H1 (cell line): ENCODE results near the gene GGT5. TPM values are rescaled to one million over a fixed set of nuclear protein-coding genes. Genes with fewer than 3 reads are reported as not detected.

Source experiments
- CTCF ChIA-PET: fragments of 300-600 bp; sonication (Branson Sonifier 250); formaldehyde crosslinking; loops from one replicate; lab custom pipeline; 2021; ENCODE audit not compliant: partially characterized antibody; lab: Charles Lee
- POLR2A ChIA-PET: fragments of 300-600 bp; sonication (Branson Sonifier 250); formaldehyde crosslinking; loops from one replicate; lab custom pipeline; 2021; ENCODE audit warnings: inconsistent platforms; ENCODE audit not compliant: partially characterized antibody; lab: Charles Lee
- DNase-seq, 2 experiments: peaks; one replicate each; pipeline versions ENCODE4 v3.0.0 to v3.0.0-alpha.2; 2010 to 2022; ENCODE audit warnings: low spot score in 2 of 2, low read depth in 1 of 2, mixed read lengths in 1 of 2
- FAIRE-seq: peaks from 2 replicates; lab custom pipeline; 2011; peaks lifted over from hg19 to GRCh38; lab: Jason Lieb, UNC
- H2AFZ ChIP-seq: 2 replicates; pipeline ENCODE4 v1.8.1; 2012; ENCODE audit warnings: low read length, inconsistent platforms
- H2AK5ac ChIP-seq: 2 replicates; pipeline ENCODE4 v1.6.1; 2013; ENCODE audit warnings: low read depth, low read length
- H2BK120ac ChIP-seq: replicated peaks from 2 replicates; pipeline ENCODE3; 2013; ENCODE audit warnings: low read depth, low read length, inconsistent platforms
- H2BK12ac ChIP-seq: 2 replicates; pipeline ENCODE4 v1.6.1; 2013; ENCODE audit warnings: low read depth, low read length
- H2BK15ac ChIP-seq: 2 replicates; pipeline ENCODE4 v1.6.1; 2013; ENCODE audit warnings: low read length
- H2BK20ac ChIP-seq: 2 replicates; pipeline ENCODE4 v1.6.1; 2013; ENCODE audit warnings: low read length
- H2BK5ac ChIP-seq: 2 replicates; pipeline ENCODE4 v1.6.1; 2013; ENCODE audit warnings: low read depth, low read length
- H3K14ac ChIP-seq: 2 replicates; pipeline ENCODE4 v1.6.1; 2013; ENCODE audit warnings: inconsistent platforms; ENCODE audit not compliant: insufficient read length
- H3K18ac ChIP-seq: 2 replicates; pipeline ENCODE4 v1.6.1; 2013; ENCODE audit warnings: low read length; ENCODE audit errors: extremely low read depth
- H3K23ac ChIP-seq: 2 replicates; pipeline ENCODE4 v1.6.1; 2013; ENCODE audit warnings: inconsistent platforms; ENCODE audit not compliant: insufficient read length
- H3K23me2 ChIP-seq: 2 replicates; pipeline ENCODE4 v1.6.1; 2013; ENCODE audit warnings: low read depth, low read length
- H3K27ac ChIP-seq: 2 replicates; pipeline ENCODE4 v1.6.1; 2011; ENCODE audit warnings: low read depth, low read length, inconsistent platforms
- H3K27me3 ChIP-seq, 4 experiments: replicated peaks in 1 of 4; 1 replicate in 1 of 4; 2 replicates in 3 of 4; pipeline versions ENCODE4 v1.6.1 to v1.8.1; 2011 to 2013; ENCODE audit warnings: low read length in 3 of 4, mild to moderate bottlenecking in 3 of 4, inconsistent platforms in 2 of 4, mixed read lengths in 2 of 4, moderate library complexity in 1 of 4; ENCODE audit not compliant: control insufficient read depth in 3 of 4, insufficient read depth in 3 of 4; ENCODE audit errors: extremely low read depth in 1 of 4
- H3K36me3 ChIP-seq, 4 experiments: 2 replicates each; pipeline versions ENCODE4 v1.6.1 to v1.8.1; 2011 to 2013; ENCODE audit warnings: mild to moderate bottlenecking in 4 of 4, low read length in 3 of 4, moderate library complexity in 2 of 4, control low read depth in 1 of 4, inconsistent platforms in 1 of 4; ENCODE audit not compliant: insufficient read depth in 4 of 4, control insufficient read depth in 2 of 4
- H3K4ac ChIP-seq: replicated peaks from 2 replicates; pipeline ENCODE3; 2013; ENCODE audit warnings: low read length, low read depth, mixed read lengths, inconsistent platforms; ENCODE audit not compliant: insufficient read length
- H3K4me1 ChIP-seq, 4 experiments: replicated peaks in 1 of 4; 1 replicate in 1 of 4; 2 replicates in 3 of 4; pipeline versions ENCODE4 v1.6.1 to v1.8.1; 2011 to 2013; ENCODE audit warnings: low read length in 3 of 4, inconsistent platforms in 2 of 4, mixed read lengths in 1 of 4; ENCODE audit not compliant: insufficient read depth in 4 of 4, control insufficient read depth in 3 of 4
- H3K4me2 ChIP-seq, 2 experiments: 2 replicates each; pipeline versions ENCODE4 v1.6.1 to v1.8.1; 2011 to 2013; ENCODE audit warnings: low read depth in 2 of 2, low read length in 2 of 2, control low read depth in 1 of 2, inconsistent platforms in 1 of 2, mild to moderate bottlenecking in 1 of 2; ENCODE audit not compliant: insufficient read depth in 1 of 2
- H3K4me3 ChIP-seq, 4 experiments: fragments of 200-600, 300-600 bp in 1 of 4; sonication (generic), shearing (Covaris generic), sonication (Bioruptor Twin) in 1 of 4; 2 replicates each; pipeline versions ENCODE4 v1.5.1 to v1.8.1; 2011 to 2016; ENCODE audit warnings: low read length in 4 of 4, low read depth in 3 of 4, control low read depth in 2 of 4, inconsistent platforms in 2 of 4, mild to moderate bottlenecking in 2 of 4, mixed read lengths in 1 of 4, moderate library complexity in 1 of 4; ENCODE audit not compliant: insufficient read depth in 2 of 4; ENCODE audit errors: extremely low read depth in 1 of 4
- H3K56ac ChIP-seq: replicated peaks from 2 replicates; pipeline ENCODE3; 2013; ENCODE audit warnings: low read depth, mild to moderate bottlenecking, mixed read lengths, low read length, inconsistent platforms; ENCODE audit not compliant: insufficient read length
- H3K79me1 ChIP-seq: 2 replicates; pipeline ENCODE4 v1.6.1; 2013; ENCODE audit warnings: low read depth, low read length, control low read depth
- H3K79me2 ChIP-seq, 2 experiments: 2 replicates each; pipeline versions ENCODE4 v1.6.1 to v1.8.1; 2012 to 2013; ENCODE audit warnings: low read length in 2 of 2, mild to moderate bottlenecking in 2 of 2, inconsistent platforms in 1 of 2; ENCODE audit not compliant: insufficient read depth in 2 of 2, control insufficient read depth in 1 of 2
- H3K9ac ChIP-seq, 4 experiments: replicated peaks in 1 of 4; 1 replicate in 1 of 4; 2 replicates in 3 of 4; pipeline versions ENCODE4 v1.6.1 to v1.8.1; 2011 to 2013; ENCODE audit warnings: low read depth in 3 of 4, low read length in 3 of 4, control low read depth in 2 of 4, mild to moderate bottlenecking in 2 of 4, moderate library complexity in 2 of 4, inconsistent platforms in 1 of 4; ENCODE audit errors: extremely low read depth in 1 of 4
- H3K9me3 ChIP-seq, 2 experiments: 2 replicates each; pipeline versions ENCODE4 v1.6.1 to v1.8.1; 2012 to 2013; ENCODE audit warnings: mild to moderate bottlenecking in 2 of 2, moderate library complexity in 2 of 2, control low read depth in 1 of 2, inconsistent platforms in 1 of 2, low read depth in 1 of 2, low read length in 1 of 2, mixed read lengths in 1 of 2; ENCODE audit not compliant: insufficient read depth in 2 of 2
- H4K20me1 ChIP-seq, 2 experiments: replicated peaks in 1 of 2; 2 replicates each; pipeline versions ENCODE3 to v1.8.1; 2011 to 2013; ENCODE audit warnings: inconsistent platforms in 2 of 2, low read length in 2 of 2, mild to moderate bottlenecking in 1 of 2; ENCODE audit not compliant: insufficient read depth in 2 of 2, control insufficient read depth in 1 of 2
- H4K5ac ChIP-seq: 2 replicates; pipeline ENCODE4 v1.6.1; 2013; ENCODE audit warnings: low read length, low read depth, mixed read lengths, inconsistent platforms; ENCODE audit not compliant: insufficient read length
- H4K8ac ChIP-seq: 2 replicates; pipeline ENCODE4 v1.8.0; 2013; ENCODE audit warnings: mild to moderate bottlenecking, moderate library complexity, low read length, inconsistent platforms; ENCODE audit not compliant: insufficient read depth; ENCODE audit errors: extremely low read depth
- H4K91ac ChIP-seq: replicated peaks from 2 replicates; pipeline ENCODE3; 2013; ENCODE audit warnings: low read length, mixed read lengths, inconsistent platforms; ENCODE audit not compliant: insufficient read length
- BRCA1 ChIP-seq: IDR thresholded peaks from 2 replicates; pipeline ENCODE4 v1.6.1; 2012; ENCODE audit warnings: low read depth, low read length, improper control_type of control experiment
- EP300 ChIP-seq, 2 experiments: IDR thresholded peaks; 1 replicate in 1 of 2; 2 replicates in 1 of 2; pipeline ENCODE4 v1.6.1; 2011 to 2012; ENCODE audit warnings: low read depth in 2 of 2, low read length in 2 of 2, mild to moderate bottlenecking in 2 of 2, borderline replicate concordance in 1 of 2, inconsistent platforms in 1 of 2, moderate library complexity in 1 of 2
- GABPA ChIP-seq: IDR thresholded peaks from 2 replicates; pipeline ENCODE4 v1.6.1; 2011; ENCODE audit warnings: mild to moderate bottlenecking, low read length, moderate library complexity, borderline replicate concordance; ENCODE audit not compliant: insufficient read depth
- JUND ChIP-seq: IDR thresholded peaks from 2 replicates; pipeline ENCODE4 v1.6.1; 2011; ENCODE audit warnings: mild to moderate bottlenecking, improper control_type of control experiment, low read length
- RFX5 ChIP-seq: IDR thresholded peaks from 2 replicates; pipeline ENCODE4 v1.6.1; 2011; ENCODE audit warnings: low read depth, low read length, improper control_type of control experiment, borderline replicate concordance
- SIRT6 ChIP-seq: IDR thresholded peaks from one replicate; pipeline ENCODE4 v1.7.1; 2012; ENCODE audit warnings: low read length, inconsistent platforms
- SUZ12 ChIP-seq: fragments of 200-600 bp; sonication (generic); IDR thresholded peaks from 2 replicates; pipeline ENCODE4 v1.6.1; 2012; ENCODE audit warnings: mild to moderate bottlenecking, inconsistent platforms, low read length, moderate library complexity, mixed read lengths
- TAF7 ChIP-seq: optimal IDR thresholded peaks from 2 replicates; pipeline ENCODE3; 2011; ENCODE audit warnings: low read depth, mild to moderate bottlenecking, inconsistent platforms, low read length, moderate library complexity, borderline replicate concordance
- WGBS, 2 experiments: shearing (Covaris generic) in 1 of 2; methylation state at CpG; one replicate each; pipeline versions ENCODE4 v1.1.6 to v1.1.7; 2013 to 2015; ENCODE audit warnings: low lambda C conversion rate in 2 of 2, mixed read lengths in 2 of 2, inconsistent platforms in 1 of 2, low coverage in 1 of 2, missing lambda C conversion rate in 1 of 2; ENCODE audit not compliant: insufficient replicate concordance in 2 of 2, insufficient coverage in 1 of 2, insufficient read length in 1 of 2; ENCODE audit errors: extremely low coverage in 1 of 2, missing lambda C conversion rate in 1 of 2; 5-methylcytosine and 5-hydroxymethylcytosine counted together
- polyA plus RNA-seq, 7 experiments: library from polyadenylated mRNA; depleted of rRNA in 3 of 7; stranded (reverse) in 5 of 7; unstranded in 2 of 7; fragments of >200 nt in 5 of 7; fragments of 200-250 nt in 2 of 7; gene quantifications; 1 replicate in 5 of 7; 2 replicates in 1 of 7; 4 replicates in 1 of 7; pipeline versions ENCODE4 v1.2.1 to v1.2.3, GENCODE V29; 2011 to 2013; ENCODE audit warnings: missing spikeins in 2 of 7, mixed read lengths in 2 of 7
- total RNA-seq: library from RNA; stranded (reverse); fragmentation: NEBNext Ultra II Directional; extraction: Animal tissue kit (Norgen Biotek cat#: 25700); gene quantifications from 2 replicates; pipeline ENCODE4 v1.2.1, GENCODE V29; 2021
- TF ChIP-seq, protein P1 (sequence below), 3 experiments: IDR thresholded peaks; 1 replicate in 2 of 3; 2 replicates in 1 of 3; pipeline versions ENCODE4 v1.5.1 to v1.6.1; 2011; ENCODE audit warnings: low read length in 3 of 3, mild to moderate bottlenecking in 3 of 3, inconsistent platforms in 2 of 3, low read depth in 1 of 3, moderate library complexity in 1 of 3; ENCODE audit not compliant: insufficient read depth in 1 of 3; ENCODE audit errors: control extremely low read depth in 1 of 3

GGT5 gene
- total and polyA plus RNA-seq, 2 of the 8 experiments (the other 6 are each of a cell fraction or from before 2014, with no cell fraction given), result 0.05 TPM; not detected in 1

GRCh38 chr22:24175160-24175808, 69.6 kb downstream of the GGT5 start:
- DNase-seq, result peak; percentile 46 to 94
- no peak overlapping the region for H3K4ac ChIP-seq
- H3K4me2 ChIP-seq, result no peak overlapping the region
- 63% methylated on average over 11 of the region's 11 CpGs; no CpG with 5 or more reads in 1 of the 2 experiments for WGBS, 2 experiments
- ChIA-PET POLR2A (interaction anchor here (0.9 to 1.7 kb wide), 2 partner anchors 19 to 78 kb away, joined by 3 to 5 read pairs; no protein-coding TSS in a partner anchor), CTCF (interaction anchor here (0.6 to 19.1 kb wide), 24 partner anchors 10 to 351 kb away, joined by 3 to 301 read pairs (median 4); no protein-coding TSS in a partner anchor)
- H3K4me1 ChIP-seq, result no peaks in the 10 kb centered on the region; a peak in 1 of 7 replicates
- no peaks in the 10 kb centered on the region for H3K23me2 ChIP-seq
- no peaks in the 10 kb centered on the region for H3K79me2 ChIP-seq
- H2BK5ac ChIP-seq, result no peak overlapping the region
- H3K9ac ChIP-seq, result no peak overlapping the region; a peak in 1 of 7 replicates
- H3K56ac ChIP-seq, result no peak overlapping the region
- no peak overlapping the region for H3K18ac ChIP-seq
- H4K8ac ChIP-seq, result no peak overlapping the region
- H2BK12ac ChIP-seq, result no peak overlapping the region
- H3K27ac ChIP-seq, result no peak overlapping the region
- no peaks in the 10 kb centered on the region for H3K27me3 ChIP-seq
- no peak overlapping the region for H2AFZ ChIP-seq
- no peak overlapping the region for H3K14ac ChIP-seq
- no peaks in the 10 kb centered on the region for H3K9me3 ChIP-seq
- peaks cover 0 to 8% (median 4%) of the 10 kb centered on the region in 4 experiments; a peak in 3 of 8 replicates for H3K36me3 ChIP-seq
- no peak overlapping the region for H2AK5ac ChIP-seq
- H4K20me1 ChIP-seq, result peaks cover 0 to 3% of the 10 kb centered on the region in 2 experiments
- H3K4me3 ChIP-seq, result no peak overlapping the region
- no peaks in the 10 kb centered on the region for H3K79me1 ChIP-seq
- H2BK120ac ChIP-seq, result no peak overlapping the region
- H4K91ac ChIP-seq, result no peak overlapping the region
- H3K23ac ChIP-seq, result no peak overlapping the region
- H2BK15ac ChIP-seq, result no peak overlapping the region
- H2BK20ac ChIP-seq, result no peak overlapping the region
- H4K5ac ChIP-seq, result no peak overlapping the region
- FAIRE-seq, result peak; percentile 62
- TF ChIP-seq, protein P1, sequence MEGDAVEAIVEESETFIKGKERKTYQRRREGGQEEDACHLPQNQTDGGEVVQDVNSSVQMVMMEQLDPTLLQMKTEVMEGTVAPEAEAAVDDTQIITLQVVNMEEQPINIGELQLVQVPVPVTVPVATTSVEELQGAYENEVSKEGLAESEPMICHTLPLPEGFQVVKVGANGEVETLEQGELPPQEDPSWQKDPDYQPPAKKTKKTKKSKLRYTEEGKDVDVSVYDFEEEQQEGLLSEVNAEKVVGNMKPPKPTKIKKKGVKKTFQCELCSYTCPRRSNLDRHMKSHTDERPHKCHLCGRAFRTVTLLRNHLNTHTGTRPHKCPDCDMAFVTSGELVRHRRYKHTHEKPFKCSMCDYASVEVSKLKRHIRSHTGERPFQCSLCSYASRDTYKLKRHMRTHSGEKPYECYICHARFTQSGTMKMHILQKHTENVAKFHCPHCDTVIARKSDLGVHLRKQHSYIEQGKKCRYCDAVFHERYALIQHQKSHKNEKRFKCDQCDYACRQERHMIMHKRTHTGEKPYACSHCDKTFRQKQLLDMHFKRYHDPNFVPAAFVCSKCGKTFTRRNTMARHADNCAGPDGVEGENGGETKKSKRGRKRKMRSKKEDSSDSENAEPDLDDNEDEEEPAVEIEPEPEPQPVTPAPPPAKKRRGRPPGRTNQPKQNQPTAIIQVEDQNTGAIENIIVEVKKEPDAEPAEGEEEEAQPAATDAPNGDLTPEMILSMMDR (IDR thresholded peaks at IDR 0.05; ENCODE audit: control extremely low read depth in 1 of 3, insufficient read depth in 1 of 3, low read depth in 1 of 3, low read length in 3 of 3), result peak; percentile 94 to 97 (median 94)
- TF ChIP-seq SIRT6, result no peak
- TF ChIP-seq BRCA1, result no peak
- no peak for TF ChIP-seq TAF7
- TF ChIP-seq RFX5, result no peak
- no peak for TF ChIP-seq GABPA
- 0 out of 2 replicates have a peak, but pooled peaks have one; percentile 12 for TF ChIP-seq JUND
- no peak for TF ChIP-seq SUZ12
- peak in 1 of 2 experiments; percentile 13; a peak in 1 of 3 replicates for TF ChIP-seq EP300 (IDR thresholded peaks at IDR 0.05; ENCODE audit: borderline replicate concordance in 1 of 2, low read depth in 2 of 2, low read length in 2 of 2)
